ENCODE measurements around the gene STOML1.
A peak's percentile ranks its signal among the peaks of the same experiment; 100 is the strongest.

STOML1 gene

DNA sequence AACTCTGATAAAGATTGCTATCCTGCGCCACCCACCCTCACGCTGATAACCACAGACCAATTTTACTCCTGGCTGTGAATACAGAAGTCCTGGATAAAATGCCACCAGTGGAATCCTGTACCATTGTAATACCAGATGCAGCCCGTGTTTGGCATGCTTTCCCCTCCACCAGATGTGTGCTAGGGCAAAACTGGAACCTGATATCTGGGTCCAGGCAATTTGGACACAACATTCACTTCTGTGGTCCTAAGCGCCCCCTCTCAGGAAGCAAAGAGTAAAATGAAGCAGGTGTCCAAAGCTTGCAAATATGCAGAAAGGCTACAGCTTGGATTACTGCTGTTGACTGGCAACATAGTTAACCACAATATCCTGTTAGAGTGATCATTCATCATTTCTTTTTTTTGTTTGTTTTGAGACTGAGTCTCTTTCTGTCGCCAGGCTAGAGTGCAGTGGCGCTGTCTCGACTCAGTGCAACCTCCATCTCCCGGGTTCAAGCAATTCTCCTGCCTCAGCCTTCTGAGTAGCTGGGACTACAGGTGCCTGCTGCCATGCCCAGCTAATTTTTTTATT lies 33.0 kb downstream of the STOML1 start:
- peak; percentile 13 for DNase-seq

DNA sequence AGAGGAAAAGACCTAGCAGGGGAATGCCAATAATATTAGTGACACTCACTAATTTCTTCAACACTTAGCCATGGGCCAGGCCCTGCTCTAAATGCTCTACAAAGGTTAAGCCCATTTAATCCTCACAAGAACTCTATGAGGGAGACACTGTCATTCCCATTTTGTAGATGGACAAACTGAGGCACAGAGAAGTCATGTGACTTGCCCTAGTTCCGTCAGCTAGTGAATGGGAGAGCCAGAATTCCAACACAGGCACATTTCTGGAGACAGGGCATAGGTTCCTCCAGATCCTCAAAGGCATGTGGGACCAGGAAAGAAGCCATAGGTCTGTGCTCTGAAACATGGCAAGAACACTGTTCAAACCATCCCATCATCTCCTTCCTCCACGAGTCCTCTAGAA lies 34.3 kb downstream of the STOML1 start:
- DNase-seq: no peak

DNA sequence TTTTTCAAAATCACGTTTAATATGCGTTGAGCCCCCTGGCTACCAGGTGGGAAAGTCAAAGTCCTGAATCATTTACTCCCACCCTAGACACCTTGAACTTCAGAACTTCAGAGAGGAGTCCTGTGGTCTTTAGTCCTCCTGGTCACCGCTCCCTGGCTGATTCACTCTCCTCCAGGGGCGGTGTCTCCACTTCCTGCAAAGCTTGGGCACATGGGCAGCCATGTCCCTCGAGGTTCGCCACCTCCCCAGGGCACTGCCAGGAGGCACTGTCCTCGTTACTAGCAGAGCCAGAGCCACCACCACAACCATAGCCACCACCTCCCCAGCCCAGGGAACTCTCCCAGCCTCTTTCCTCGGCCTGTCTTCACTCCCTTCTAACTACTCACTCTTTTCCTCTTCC lies 34.8 kb downstream of the STOML1 start:
- DNase-seq: no peak

DNA sequence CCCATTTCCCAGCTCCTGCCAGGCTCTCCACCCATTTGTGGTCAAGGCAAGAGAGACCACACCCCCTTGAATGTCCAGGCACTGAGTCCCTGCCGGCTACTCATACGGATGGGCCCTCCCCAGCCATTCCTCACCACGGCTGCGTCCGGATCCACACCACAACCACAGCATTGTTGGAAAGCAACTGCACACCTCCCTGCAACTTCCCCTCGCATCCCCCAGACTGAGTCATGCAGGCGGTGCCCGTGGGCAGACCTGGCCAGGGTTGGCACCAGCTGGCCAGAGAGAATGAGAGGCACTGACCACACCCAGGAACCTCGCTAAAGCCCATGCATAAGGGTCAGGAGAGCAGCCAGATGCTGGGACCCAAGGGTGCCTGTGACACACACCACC lies 35.4 kb downstream of the STOML1 start:
- peak; percentile 96 for DNase-seq

DNA sequence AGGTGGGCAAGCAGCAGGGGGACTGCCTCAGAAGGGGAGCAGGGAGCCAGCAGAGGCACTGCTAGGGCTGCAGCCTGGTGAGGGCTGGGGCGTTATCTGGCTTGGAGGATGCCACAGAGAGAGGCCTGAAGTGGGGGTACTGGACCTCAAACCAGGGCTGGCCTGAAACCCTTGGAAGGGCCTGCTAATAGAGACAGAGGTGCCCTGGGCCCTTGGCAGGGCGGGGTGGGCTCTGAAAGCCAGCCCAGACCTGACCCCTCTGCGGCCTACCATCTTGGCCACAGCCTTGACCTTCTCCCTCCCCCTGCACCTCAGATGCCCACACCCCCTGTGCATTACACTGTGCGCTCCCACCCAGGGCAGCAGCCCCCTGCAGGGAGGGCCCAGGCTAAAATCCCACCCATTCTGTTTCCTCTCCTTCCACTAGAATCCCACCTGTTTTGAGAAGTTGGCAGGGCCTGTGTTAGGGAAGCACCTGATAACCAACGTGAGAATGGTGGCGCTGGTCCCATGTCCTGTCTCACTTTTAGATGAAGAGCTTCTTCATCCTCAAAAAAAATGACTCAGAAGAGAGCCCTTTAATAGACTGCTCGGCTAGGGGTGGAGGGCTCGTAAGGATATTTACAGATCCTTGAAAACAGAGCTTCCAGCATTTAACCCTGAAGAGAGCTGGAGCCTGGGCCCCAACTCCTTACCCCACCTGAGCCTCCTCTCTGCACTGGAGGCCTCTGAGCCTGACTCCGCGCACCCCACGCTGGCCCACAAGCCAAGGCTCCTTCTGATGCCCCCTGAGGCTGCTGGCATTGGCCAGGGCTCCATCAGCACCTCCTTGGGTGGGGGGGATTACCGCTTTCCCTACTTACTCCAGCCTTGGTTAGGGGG lies 36.0 kb downstream of the STOML1 start:
- no peak for DNase-seq

DNA sequence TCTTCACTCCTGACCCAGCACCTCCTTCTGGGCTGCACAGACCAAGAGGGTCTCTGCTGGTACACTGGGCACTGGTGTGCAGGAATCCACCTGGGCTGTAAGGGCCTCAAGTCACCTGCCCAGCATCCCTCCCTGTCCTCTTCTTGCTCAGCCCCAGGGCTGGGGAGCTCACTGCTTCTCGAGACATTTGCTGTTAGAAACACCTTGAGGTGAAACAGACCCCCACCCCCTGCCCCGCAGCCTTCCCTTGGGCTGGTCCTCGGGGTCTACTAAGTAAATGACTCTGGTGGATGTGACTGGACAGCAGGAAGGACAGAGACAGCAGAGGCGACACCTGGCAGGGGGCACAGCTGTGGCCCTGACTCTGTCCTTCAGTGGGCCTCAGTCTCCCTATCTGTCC lies 36.8 kb downstream of the STOML1 start:
- no peak for DNase-seq

DNA sequence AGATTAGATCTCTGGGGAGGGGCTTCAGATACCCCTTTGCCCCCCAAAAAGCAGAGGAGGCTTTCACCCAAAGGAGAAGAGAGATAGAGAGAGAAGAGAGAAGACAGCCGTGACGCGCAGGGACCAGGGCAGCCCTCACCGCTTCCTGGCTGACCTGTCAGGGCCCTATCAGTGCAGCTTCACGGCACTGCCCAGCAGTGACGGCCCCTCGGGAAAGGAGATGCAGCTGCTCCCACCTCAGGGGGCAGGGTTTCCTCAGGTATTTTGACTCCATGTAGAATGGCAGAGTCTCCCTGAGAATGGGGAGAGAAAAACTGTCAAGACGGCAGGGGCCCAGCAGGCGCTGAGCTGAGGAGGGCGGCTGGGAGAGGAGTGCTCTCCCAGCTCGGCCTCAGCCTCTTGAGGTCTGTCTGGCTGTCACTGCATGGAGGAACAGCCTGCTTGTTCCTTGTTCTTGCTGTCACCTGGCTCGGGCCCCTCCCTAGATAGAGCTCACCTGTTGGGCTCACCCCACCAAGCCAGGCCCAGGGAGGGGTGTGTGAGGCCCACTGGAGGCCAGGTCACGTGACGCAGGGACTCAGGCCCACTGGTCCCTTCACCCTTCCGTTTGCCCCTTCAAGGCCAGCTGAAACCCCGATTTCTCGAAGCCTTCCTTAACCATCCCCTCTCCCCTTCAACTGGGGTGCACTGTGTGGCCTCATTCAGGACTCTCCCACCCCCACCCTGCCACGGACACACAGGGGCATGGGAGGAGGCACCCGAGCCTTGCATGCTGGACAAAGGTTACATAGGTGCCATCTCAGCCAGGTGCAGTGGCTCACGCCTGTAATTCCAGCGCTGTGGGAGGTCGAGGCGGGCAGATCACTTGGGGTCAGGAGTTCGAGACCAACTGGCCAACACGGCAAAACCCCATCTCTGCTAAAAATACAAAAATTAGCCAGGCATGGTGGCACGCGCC lies 37.6 kb downstream of the STOML1 start:
- DNase-seq: no peak

DNA sequence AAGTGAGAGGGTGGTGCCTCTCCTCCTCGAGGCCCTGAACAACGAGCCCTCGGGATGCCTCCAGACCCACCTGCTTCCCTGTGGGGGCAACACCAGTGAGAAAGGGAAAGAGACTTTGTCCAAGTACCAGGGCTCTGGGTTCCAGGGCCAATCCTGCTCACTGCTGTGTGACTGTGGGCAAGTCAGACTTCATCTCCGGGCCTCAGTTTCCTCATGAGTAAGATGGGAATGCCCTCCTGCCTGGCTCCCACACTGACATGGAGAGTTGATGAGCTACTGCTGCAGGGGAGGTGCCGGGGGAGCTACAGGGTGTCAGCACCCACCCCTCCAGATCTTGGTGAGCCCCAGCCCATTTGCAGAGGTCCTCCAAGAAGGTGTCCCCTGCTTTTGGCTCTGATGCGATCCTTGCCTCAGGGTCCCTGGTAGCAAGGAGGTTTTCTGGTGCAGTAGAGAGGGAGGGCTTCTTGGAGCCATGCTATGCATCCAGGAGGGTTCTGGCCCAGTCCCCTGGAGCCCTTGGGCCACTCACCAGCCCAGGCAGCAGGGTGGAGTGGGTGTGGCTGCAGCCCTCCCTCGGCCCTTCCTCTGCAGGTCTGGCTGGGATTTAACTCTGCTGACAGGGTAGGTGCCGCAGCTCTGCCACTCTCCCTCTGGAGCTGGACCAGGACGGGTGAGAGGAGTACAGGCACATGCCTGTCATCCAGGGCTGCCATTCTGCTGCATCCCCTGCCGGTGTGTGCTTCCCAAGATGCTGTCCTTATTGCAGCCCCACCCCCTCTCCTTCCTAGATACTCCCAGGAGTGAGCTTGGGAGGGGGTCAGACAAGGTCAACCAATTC lies 39.0 kb downstream of the STOML1 start:
- DNase-seq: no peak

DNA sequence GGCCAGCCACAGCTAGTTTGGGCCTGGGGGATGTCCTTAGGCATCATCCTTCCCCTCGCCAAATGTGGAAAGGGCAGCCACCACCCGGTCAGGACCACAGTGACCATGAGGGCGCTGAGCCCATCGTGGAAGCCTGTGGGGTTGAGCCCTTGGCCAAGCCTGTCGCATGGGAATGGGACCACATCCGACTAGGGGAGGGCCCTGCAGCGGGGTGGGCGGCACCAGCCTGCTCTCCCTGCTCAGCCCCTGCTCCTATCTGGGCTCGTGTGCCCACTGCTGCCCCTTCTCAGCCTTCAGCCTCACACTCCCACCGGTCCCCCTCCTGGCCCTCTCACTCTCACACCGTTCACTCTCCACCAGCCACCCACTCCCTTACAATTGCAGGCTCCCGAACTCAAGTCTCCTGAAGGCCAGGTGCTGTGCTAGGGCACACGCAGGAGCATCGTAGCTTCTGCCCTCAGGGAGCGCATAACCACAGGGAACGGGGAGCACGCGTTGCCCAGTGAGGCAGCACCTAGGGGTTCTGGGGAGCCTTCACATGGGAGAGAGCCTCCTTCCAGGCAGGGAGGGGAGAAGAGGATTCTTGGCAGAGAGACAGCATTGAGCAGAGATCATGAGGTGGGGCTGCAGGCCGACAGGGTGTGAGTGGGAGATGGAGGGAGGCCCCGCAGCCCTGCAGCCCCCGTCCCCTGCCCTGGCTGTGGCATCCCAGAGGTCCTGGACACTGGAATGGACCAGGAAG lies 39.8 kb downstream of the STOML1 start:
- DNase-seq: no peak

DNA sequence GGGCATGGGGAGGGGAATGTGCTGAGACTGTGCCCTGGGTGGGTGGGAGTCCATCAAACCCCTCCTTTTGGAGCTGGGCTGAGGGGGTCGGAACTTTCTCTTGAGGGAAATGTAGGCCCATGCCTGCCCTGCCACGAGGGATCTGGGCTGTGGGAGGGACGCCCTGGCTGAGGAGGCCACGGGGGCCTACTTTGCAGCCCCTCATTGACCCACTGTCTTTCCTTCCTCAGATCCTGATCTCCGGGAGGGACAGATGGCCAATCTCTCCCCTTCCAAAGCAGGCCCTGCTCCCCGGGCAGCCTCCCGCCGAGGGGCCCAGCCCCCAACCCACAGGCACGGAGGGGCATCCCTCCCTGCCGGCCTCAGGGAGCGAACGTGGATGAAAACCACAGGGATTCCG lies 40.5 kb downstream of the STOML1 start:
- DNase-seq: no peak

DNA sequence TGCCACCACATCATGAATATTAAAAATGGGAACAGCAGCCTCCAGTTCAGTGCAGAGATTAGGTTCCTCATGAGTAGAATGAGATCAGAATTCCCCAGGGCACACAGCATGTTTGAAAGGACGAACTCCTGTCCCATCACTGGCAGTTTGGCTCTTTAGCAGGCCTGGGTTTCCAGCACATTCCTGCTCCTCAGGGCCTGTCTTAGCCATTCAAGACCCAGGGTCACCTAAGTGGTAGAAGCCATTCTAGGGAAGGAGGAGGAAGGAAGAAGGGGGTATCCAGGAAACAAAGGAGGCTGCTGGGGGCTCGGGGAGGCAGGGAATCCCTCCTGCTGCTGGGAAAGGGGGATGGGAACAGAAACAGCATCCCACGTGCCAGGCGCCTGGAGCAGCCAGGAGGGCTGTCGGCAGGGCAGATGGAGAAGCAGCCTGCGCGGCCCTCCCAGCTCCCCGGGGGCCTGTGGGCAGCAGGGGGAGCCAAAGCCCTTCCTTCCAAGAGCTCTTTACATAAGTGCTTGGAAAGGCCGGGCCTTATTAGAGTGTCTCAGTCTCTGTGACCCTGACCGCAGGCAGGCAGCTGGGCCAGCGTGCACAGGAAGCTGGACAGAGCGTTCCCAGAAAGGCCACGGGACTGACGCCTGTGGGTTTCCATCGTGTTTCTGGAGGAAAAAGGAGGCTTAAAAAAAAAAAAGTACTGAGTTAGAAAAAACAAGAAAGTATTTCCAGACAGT lies 41.1 kb downstream of the STOML1 start:
- DNase-seq: peak; percentile 41

DNA sequence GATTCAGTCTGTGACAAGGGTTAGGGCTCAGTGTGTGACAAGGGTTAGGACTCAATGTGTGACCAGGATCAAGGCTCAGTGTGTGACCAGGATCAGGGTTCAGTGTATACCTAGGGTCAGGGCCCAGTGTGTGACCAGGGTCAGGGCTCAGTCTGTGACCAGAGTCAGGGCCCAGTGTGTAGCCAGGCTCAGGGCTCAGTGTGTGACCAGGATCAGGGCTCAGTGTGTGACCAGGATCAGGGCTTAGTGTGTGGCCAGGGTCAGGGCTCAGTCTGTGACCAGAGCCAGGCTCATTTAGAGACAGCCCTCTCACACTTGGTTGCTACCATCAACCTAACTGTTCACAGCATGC lies 41.6 kb downstream of the STOML1 start:
- no peak for DNase-seq

DNA sequence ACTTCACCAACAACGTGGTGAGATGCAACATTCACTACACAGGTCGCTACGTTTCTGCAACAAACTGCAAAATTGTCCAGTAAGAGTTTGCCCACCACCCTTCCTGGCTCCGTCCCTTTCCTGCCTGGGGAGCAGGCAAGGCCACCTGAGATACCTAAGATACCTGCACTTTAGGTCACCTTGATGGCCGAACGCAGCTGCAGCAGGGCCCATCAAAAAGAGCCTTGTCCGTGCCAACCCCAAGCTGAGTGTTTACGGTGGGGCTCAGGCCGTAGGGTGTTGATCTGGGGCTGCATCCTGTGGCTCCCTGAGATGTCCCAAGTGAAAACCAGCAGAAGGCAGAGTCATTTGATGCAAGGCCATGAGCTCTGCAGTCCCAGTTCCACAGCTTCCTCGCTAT lies 42.6 kb downstream of the STOML1 start:
- DNase-seq: no peak

DNA sequence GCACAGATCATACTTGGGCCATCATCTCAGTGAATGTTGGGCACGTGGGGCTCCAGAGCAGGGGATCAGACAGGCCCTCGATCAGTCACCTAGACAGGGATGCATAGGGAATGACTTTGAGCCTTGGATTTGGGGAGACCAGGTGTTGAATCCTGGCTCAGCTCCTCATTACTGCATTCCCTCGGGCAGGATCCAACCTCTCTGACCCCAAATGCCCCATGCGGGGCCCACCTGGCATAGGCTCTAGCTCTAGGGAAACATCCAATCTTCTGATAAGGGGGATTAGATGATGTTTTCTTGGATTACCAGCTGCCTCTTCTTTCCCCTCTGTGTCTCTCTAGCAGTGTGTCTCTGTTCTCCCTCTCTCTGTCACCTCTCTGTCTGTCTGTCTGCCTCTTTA lies 43.1 kb downstream of the STOML1 start:
- no peak for DNase-seq

DNA sequence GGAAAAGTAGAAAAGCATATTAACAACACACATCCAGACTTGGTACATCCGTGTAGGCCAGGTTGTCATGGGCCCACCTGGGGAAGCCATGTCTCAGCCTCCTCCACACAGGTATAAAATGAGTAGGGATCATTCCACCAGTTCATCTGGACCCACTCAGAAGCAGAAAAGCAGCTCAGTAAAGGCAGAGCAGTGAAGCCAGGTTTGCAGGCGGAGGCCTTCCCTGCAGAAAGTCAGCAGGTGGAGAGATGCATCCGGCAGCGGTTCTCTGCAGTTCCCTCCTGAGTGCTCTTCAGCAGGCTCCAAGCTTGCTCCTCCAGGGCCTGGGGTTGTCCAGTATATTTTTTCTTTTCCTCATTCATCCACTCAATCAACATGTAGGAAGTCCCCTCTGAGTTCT lies 43.7 kb downstream of the STOML1 start:
- DNase-seq: no peak

DNA sequence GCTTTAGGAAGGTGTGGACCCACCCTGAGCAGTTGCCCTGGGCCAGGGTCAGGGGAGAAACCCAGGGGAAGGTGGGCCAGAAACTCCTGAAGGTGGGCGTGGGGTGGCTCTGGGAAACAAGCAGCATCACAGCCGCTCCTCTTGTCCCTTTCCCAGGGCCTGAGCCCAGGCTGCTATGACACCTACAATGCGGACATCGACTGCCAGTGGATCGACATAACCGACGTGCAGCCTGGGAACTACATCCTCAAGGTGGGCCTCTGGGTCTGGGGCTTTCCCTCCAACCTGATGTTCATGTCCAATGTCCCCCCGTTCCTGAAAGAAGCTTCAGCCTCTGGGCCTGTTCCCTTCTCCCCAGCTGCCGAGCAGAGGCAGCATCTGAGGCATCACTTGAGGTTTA lies 44.4 kb downstream of the STOML1 start:
- DNase-seq: no peak

DNA sequence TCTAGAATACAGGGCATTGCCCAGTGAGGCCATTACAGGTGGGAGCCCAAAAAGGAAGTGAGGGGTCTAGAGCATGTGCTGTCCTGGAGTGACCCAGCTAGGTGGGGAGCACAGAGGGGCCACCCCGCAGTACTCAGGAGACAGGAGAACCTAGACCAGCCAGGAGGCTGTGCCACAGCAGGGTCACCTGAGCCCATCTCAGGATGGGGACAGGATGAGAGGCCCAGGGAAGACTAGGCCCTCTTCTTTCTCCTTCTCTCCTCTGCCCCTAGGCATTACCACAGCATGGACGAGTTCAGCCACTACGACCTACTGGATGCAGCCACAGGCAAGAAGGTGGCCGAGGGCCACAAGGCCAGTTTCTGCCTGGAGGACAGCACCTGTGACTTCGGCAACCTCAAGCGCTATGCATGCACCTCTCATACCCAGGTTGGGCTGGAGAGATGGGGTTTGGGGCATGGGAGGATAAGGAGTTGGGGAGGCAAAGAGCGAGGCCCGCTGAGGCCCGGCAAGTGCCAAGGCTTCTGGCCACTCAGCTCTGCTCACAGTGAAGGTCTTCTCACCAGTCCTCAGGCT lies 45.2 kb downstream of the STOML1 start:
- DNase-seq: no peak

DNA sequence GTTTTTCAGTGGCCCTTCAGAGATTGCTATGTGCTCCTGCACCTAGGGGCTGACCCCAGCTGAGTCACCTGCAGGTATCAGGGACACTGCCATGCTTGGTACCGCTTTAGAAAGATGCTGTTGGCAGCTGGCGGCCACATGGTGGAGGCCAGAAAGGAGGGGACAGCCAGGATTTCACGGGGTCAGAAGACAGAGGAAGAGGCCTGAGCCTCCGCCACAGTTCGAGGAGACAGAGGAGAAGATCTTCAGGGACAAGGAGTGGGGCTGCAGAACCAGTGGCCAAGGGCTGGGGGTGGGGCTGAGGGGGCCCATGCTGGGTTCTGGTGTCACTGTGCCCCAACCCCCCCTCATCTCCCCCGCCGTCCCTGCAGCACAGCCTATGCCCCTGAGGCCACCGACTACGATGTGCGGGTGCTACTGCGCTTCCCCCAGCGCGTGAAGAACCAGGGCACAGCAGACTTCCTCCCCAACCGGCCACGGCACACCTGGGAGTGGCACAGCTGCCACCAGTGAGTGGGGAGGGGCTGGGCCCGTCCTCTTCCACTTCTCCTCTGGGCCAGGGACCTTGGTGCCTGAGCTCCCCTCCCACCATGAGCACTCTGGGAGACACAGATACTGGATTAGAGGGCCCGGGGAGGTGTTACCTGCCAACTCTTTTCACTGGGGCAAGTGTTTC lies 45.9 kb downstream of the STOML1 start:
- no peak for DNase-seq

DNA sequence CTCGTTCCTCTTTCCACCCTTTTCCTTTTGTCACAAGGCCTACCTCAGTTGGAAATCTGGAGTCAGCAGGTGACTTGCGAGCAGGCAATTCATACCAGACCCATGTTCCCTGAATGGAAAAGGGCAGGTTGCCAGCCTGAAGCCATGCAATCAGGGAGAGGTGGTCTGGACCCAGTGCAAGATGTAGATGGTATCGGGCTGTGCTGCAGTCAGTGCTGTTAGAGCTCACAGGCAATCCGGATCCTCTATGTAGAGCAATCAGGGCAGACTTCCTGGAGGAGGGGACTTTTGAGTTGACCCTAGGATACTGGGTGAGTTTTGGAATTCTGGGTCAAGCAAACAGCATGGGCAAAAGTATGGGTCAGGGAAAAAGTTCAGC lies 47.0 kb downstream of the STOML1 start:
- DNase-seq: no peak

Data from kidney glomerular epithelial cell (primary cell).